Lower lobe of right lung (tissue), 2 donors: ENCODE measurements around the gene FRYL. TPM values are rescaled to one million over a fixed set of nuclear protein-coding genes. Genes with fewer than 3 reads are reported as not detected.

Experiments used
- ATAC-seq, 2 donors: fragments of 200-7000 bp; cut with Tn5 transposase; one replicate each; pipeline ENCODE4 v1.9.1; 2020 to 2022; ENCODE audit warnings: mild to moderate bottlenecking in 2 of 2, moderate library complexity in 2 of 2
- DNase-seq: peaks from one replicate; pipeline ENCODE4 v3.0.0-alpha.2; 2020
- H3K27ac ChIP-seq: fragments of 200-600 bp; one replicate; pipeline ENCODE4 v1.8.0; 2022
- H3K27me3 ChIP-seq: fragments of 200-600 bp; one replicate; pipeline ENCODE4 v1.8.0; 2022; ENCODE audit warnings: low read depth
- H3K36me3 ChIP-seq: fragments of 200-600 bp; one replicate; pipeline ENCODE4 v1.8.0; 2022; ENCODE audit warnings: mild to moderate bottlenecking
- H3K4me1 ChIP-seq: fragments of 200-600 bp; one replicate; pipeline ENCODE4 v1.8.0; 2022
- H3K4me3 ChIP-seq: fragments of 200-600 bp; one replicate; pipeline ENCODE4 v1.8.0; 2022; ENCODE audit warnings: mild to moderate bottlenecking
- H3K9me3 ChIP-seq: fragments of 200-600 bp; one replicate; pipeline ENCODE4 v1.8.0; 2022
- intact Hi-C: fragments of 100-400 bp; cut with DNase I; formaldehyde crosslinking; loops from one replicate; pipeline ENCODE4 v1.11.0; 2022
- total RNA-seq: library from RNA; stranded (reverse); fragmentation: NEBNext Ultra II Directional; extraction: Animal tissue kit (Norgen Biotek cat#: 25700); gene quantifications from one replicate; pipeline ENCODE4 v1.2.1, GENCODE V29; 2021
- TF ChIP-seq, protein P1 (sequence below): fragments of 200-600 bp; IDR thresholded peaks from one replicate; pipeline ENCODE4 v1.8.0; 2022; ENCODE audit warnings: antibody characterized with exemption, mild to moderate bottlenecking
- donor health status: DM: no; HTN: yes; CAD: no; lungs with severe emphysema.

FRYL gene
- total RNA-seq, 1 donor from 2014 or later, result 85.0 TPM

DNA sequence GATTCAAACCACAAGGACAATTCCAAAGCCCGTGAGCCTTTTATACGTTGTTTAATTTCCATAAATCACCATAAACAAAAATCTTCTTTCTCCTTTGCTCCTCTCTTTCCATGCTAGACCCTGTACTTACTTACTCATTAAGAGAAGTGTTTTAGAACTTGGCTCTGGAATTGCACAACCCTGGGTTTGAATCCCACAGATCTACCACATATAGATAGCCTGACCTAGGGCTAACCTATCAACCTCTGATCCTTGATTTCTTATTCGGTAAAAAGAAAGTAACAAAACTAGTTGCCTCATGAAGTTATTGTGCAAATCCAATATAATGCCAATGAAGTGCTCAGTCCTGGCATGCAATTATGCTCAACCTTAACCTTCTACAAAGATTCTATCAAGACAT lies 221.3 kb downstream of the FRYL start:
- ATAC-seq, result no peak
- Histone ChIP-seq H3K9me3 (no peaks in the 10 kb centered on the region), H3K4me1 (no peaks in the 10 kb centered on the region), H3K27ac (no peak overlapping the region), H3K4me3 (no peak overlapping the region), H3K36me3 (peaks cover 97% of the 10 kb centered on the region), H3K27me3 (no peaks in the 10 kb centered on the region)
- intact Hi-C loops, result no loop called here
- TF ChIP-seq, protein P1, sequence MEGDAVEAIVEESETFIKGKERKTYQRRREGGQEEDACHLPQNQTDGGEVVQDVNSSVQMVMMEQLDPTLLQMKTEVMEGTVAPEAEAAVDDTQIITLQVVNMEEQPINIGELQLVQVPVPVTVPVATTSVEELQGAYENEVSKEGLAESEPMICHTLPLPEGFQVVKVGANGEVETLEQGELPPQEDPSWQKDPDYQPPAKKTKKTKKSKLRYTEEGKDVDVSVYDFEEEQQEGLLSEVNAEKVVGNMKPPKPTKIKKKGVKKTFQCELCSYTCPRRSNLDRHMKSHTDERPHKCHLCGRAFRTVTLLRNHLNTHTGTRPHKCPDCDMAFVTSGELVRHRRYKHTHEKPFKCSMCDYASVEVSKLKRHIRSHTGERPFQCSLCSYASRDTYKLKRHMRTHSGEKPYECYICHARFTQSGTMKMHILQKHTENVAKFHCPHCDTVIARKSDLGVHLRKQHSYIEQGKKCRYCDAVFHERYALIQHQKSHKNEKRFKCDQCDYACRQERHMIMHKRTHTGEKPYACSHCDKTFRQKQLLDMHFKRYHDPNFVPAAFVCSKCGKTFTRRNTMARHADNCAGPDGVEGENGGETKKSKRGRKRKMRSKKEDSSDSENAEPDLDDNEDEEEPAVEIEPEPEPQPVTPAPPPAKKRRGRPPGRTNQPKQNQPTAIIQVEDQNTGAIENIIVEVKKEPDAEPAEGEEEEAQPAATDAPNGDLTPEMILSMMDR, result no peak
- no peak for DNase-seq

DNA sequence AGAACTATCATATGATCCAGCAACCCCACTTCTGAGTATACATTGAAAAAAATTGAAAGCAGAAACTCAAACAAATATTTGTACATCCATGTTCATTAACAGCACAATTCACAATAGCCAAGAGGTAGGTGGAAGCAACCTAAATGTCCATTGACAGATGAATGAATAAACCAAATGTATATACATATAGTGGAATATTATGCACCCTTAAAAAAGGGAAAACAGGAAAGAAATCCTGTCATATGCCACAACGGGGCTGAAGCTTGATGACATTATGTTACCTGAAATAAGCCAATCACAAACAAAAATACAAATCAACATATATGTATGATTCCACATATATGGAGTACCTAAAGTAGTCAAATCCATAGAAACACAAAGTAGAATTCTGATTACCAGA lies 222.1 kb downstream of the FRYL start:
- no peaks in the 10 kb centered on the region for H3K9me3 ChIP-seq
- H3K27ac ChIP-seq, result no peak overlapping the region
- ATAC-seq, result no peak
- no peaks in the 10 kb centered on the region for H3K27me3 ChIP-seq
- no peaks in the 10 kb centered on the region for H3K4me1 ChIP-seq
- TF ChIP-seq, protein P1, result no peak
- H3K4me3 ChIP-seq, result no peak overlapping the region
- DNase-seq, result no peak
- intact Hi-C loops, result no loop called here
- H3K36me3 ChIP-seq, result peaks cover 95% of the 10 kb centered on the region

DNA sequence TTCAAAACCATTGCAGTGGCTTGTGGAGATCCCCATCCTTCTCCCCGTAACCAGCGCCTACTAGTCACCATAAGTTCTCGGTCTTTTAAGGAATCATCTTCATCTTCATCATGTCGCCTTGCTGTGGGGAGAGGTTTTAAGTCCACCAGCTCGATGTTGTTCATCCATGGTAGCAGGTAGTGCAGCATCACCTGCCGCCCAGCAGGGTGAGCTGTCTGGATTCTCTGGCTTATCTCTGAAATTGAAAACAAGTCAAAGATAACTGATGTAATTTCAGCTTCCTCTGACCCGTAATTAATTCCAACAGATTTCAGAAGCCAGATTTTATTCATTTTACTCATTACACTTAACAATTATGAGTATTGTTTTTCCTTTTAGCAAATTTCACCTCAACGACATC lies 222.6 kb downstream of the FRYL start:
- no peaks in the 10 kb centered on the region for H3K4me1 ChIP-seq
- H3K4me3 ChIP-seq, result no peak overlapping the region
- peaks cover 95% of the 10 kb centered on the region for H3K36me3 ChIP-seq
- H3K27me3 ChIP-seq, result no peaks in the 10 kb centered on the region
- TF ChIP-seq, protein P1, result no peak
- ATAC-seq (no peak), DNase-seq (no peak)
- intact Hi-C loops, result no loop called here
- H3K9me3 ChIP-seq, result no peaks in the 10 kb centered on the region
- H3K27ac ChIP-seq, result no peak overlapping the region

DNA sequence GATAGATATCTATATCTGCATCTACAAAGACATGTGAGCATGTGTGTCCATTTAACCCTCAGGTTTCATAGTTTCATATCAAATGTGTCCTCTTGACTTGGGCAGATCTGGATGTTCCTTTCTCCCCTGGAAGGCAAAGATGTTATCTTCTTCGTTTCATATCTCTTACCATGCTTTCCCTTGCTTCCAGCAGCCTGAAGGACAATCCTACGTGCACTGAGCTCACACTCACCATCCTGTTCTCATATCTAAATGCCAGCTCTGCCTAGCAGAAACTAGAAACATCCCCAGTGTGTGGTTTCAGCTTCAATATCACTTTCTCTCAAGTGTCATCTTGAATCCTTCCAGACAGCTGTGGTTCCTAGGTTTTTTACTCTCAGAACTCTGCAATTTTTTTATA lies 223.8 kb downstream of the FRYL start:
- Histone ChIP-seq H3K27ac (no peak overlapping the region), H3K4me1 (no peaks in the 10 kb centered on the region), H3K27me3 (no peaks in the 10 kb centered on the region), H3K36me3 (peaks cover 96% of the 10 kb centered on the region), H3K4me3 (no peak overlapping the region), H3K9me3 (no peaks in the 10 kb centered on the region)
- ATAC-seq, result no peak
- TF ChIP-seq, protein P1, result no peak
- intact Hi-C loops, result no loop called here
- no peak for DNase-seq

DNA sequence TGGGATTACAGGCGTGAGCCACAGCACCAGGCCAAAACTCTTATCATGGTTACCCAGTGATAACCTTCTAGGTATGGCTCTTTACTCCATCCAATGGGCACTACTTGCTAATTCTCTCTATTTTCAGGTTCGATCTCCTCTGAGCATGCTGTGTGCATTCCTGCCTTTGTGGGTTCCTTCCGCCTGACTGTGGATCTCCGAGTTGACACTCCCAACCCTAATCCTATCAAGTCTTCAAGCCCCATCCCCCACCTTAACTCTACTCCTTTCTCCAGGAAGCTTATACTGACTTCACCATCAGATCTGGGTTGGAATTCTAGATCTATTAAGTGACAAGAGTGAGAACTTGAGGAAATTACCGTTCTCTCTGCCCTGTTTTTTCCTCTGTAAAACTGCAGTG lies 225.5 kb downstream of the FRYL start:
- H3K27ac ChIP-seq, result no peak overlapping the region
- H3K36me3 ChIP-seq, result peaks cover 96% of the 10 kb centered on the region
- ATAC-seq (no peak), DNase-seq (no peak)
- no peaks in the 10 kb centered on the region for H3K9me3 ChIP-seq
- intact Hi-C loops, result no loop called here
- no peaks in the 10 kb centered on the region for H3K4me1 ChIP-seq
- no peaks in the 10 kb centered on the region for H3K27me3 ChIP-seq
- TF ChIP-seq, protein P1, result no peak
- H3K4me3 ChIP-seq, result no peak overlapping the region

DNA sequence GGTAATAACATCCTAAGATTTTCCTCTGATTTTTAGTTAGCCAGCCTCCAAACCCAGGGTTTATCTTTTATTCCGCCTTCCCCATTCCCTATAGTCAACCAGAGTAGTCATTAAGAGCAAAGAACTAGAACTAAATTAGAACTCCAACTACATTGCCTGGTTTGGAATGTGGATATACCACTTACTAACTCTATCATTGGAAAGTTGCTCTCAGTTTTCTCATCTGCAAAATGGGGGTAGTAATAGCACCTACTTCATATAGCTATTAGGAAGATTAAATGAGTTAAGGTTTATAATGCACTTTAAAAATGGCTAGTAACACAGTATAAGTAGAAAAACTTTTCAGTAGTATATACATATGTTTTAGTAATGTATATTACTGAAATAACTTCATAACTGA lies 226.4 kb downstream of the FRYL start:
- Histone ChIP-seq H3K27me3 (no peaks in the 10 kb centered on the region), H3K27ac (no peak overlapping the region), H3K36me3 (peaks cover 98% of the 10 kb centered on the region), H3K9me3 (no peaks in the 10 kb centered on the region), H3K4me1 (no peaks in the 10 kb centered on the region), H3K4me3 (no peak overlapping the region)
- no peak for ATAC-seq
- intact Hi-C loops, result no loop called here
- TF ChIP-seq, protein P1, result no peak
- no peak for DNase-seq
